Measurements from ENCODE around the gene TRAF4. TPM values are rescaled to one million over a fixed set of nuclear protein-coding genes. Genes with fewer than 3 reads are reported as not detected.

The TRAF4 gene
- 100 to 1,000 TPM in 1 of 2 donors, 10 to 100 TPM in 1; 88.3 to 168 TPM for total RNA-seq

- peak within 1 kb of the TSS; percentile 86 to 90 for H3K27ac Mint-ChIP-seq
- no peaks in the 10 kb centered on the region for H3K9me3 Mint-ChIP-seq
- DNase-seq (ENCODE audit: low spot score in 2 of 2) (peak; percentile 80 to 81), ATAC-seq (peak; percentile 87 to 89)
- peaks cover 28 to 32% of the 10 kb centered on the region in 2 donors for H3K36me3 Mint-ChIP-seq
Observed at GRCh38 chr17:28743243-28744103, at the start of gene TRAF4. Gene TRAF4 (plus strand): TSS chr17:28744011. CDS start chr17:28744113, 102 bp downstream.

GRCh38 chr17:28698253-28698941 is 45.4 kb upstream of the TRAF4 start:
- H3K27ac Mint-ChIP-seq, result peak overlapping the region; percentile 63 to 67
- DNase-seq (ENCODE audit: low spot score in 2 of 2) (no peak), ATAC-seq (peak in 1 of 2 donors; percentile 17)
- no peaks in the 10 kb centered on the region for H3K9me3 Mint-ChIP-seq
- peaks cover 9 to 13% of the 10 kb centered on the region in 2 donors for H3K36me3 Mint-ChIP-seq

GRCh38 chr17:28700278-28700677 is 43.5 kb upstream of the TRAF4 start:
- H3K36me3 Mint-ChIP-seq, result peaks cover 0 to 9% of the 10 kb centered on the region in 2 donors
- peak overlapping the region in 1 of 2 donors; percentile 91 for H3K27ac Mint-ChIP-seq
- no peaks in the 10 kb centered on the region for H3K9me3 Mint-ChIP-seq
- ATAC-seq (no peak), DNase-seq (ENCODE audit: low spot score in 2 of 2) (no peak)

- DNase-seq (ENCODE audit: low spot score in 2 of 2), result no peak
- Mint-ChIP-seq H3K9me3 (no peaks in the 10 kb centered on the region), H3K36me3 (peaks cover 0 to 4% of the 10 kb centered on the region in 2 donors), H3K27ac (peak overlapping the region; percentile 13 to 50)
- no peak for ATAC-seq
Observed at GRCh38 chr17:28700830-28701492, 42.9 kb upstream of the TRAF4 start.

- DNase-seq (ENCODE audit: low spot score in 2 of 2), result no peak
- H3K36me3 Mint-ChIP-seq, result peaks cover 1 to 4% of the 10 kb centered on the region in 2 donors
- H3K27ac Mint-ChIP-seq, result peak overlapping the region; percentile 22 to 66
Observed at GRCh38 chr17:28702026-28702751, 41.6 kb upstream of the TRAF4 start.

GRCh38 chr17:28702752-28703150 is 41.1 kb upstream of the TRAF4 start:
- ATAC-seq (no peak), DNase-seq (ENCODE audit: low spot score in 2 of 2) (no peak)
- peak overlapping the region; percentile 22 to 66 for H3K27ac Mint-ChIP-seq
- no peaks in the 10 kb centered on the region for H3K9me3 Mint-ChIP-seq
- peaks cover 4 to 5% of the 10 kb centered on the region in 2 donors for H3K36me3 Mint-ChIP-seq

More at GRCh38 chr17:28702026-28702751, 41.6 kb upstream of the TRAF4 start:
- H3K9me3 Mint-ChIP-seq, result no peaks in the 10 kb centered on the region
- ATAC-seq, result no peak

- peak overlapping the region; percentile 0 to 74 for H3K27ac Mint-ChIP-seq
- no peaks in the 10 kb centered on the region for H3K9me3 Mint-ChIP-seq
- DNase-seq (ENCODE audit: low spot score in 2 of 2), result no peak
- peaks cover 4 to 5% of the 10 kb centered on the region in 2 donors for H3K36me3 Mint-ChIP-seq
- no peak for ATAC-seq
Observed at GRCh38 chr17:28703552-28704218, 40.1 kb upstream of the TRAF4 start.

GRCh38 chr17:28704219-28704858 is 39.5 kb upstream of the TRAF4 start:
- ATAC-seq (no peak), DNase-seq (ENCODE audit: low spot score in 2 of 2) (no peak)
- H3K27ac Mint-ChIP-seq, result peak overlapping the region; percentile 0 to 74
- H3K9me3 Mint-ChIP-seq, result no peaks in the 10 kb centered on the region
- H3K36me3 Mint-ChIP-seq, result peaks cover 4 to 5% of the 10 kb centered on the region in 2 donors

- Mint-ChIP-seq H3K9me3 (no peaks in the 10 kb centered on the region), H3K36me3 (peaks cover under 1 to 5% of the 10 kb centered on the region in 2 donors), H3K27ac (peak overlapping the region; percentile 74 to 75)
- ATAC-seq, result peak in 1 of 2 donors; percentile 25
- DNase-seq (ENCODE audit: low spot score in 2 of 2), result no peak
Observed at GRCh38 chr17:28705074-28705659, 38.6 kb upstream of the TRAF4 start.

- Mint-ChIP-seq H3K36me3 (peaks cover 0 to 5% of the 10 kb centered on the region in 2 donors), H3K27ac (peak overlapping the region; percentile 74 to 75), H3K9me3 (no peaks in the 10 kb centered on the region)
- DNase-seq (ENCODE audit: low spot score in 2 of 2) (no peak), ATAC-seq (peak in 1 of 2 donors; percentile 7)
Observed at GRCh38 chr17:28705728-28706334, 38.0 kb upstream of the TRAF4 start.

- ATAC-seq (no peak), DNase-seq (ENCODE audit: low spot score in 2 of 2) (no peak)
- H3K36me3 Mint-ChIP-seq, result peaks cover 0 to 5% of the 10 kb centered on the region in 2 donors
- H3K27ac Mint-ChIP-seq, result peak overlapping the region in 1 of 2 donors; percentile 74
- no peaks in the 10 kb centered on the region for H3K9me3 Mint-ChIP-seq
Observed at GRCh38 chr17:28706471-28707338, 37.1 kb upstream of the TRAF4 start.

- no peak for DNase-seq (ENCODE audit: low spot score in 2 of 2)
- Mint-ChIP-seq H3K36me3 (peaks cover 0 to 5% of the 10 kb centered on the region in 2 donors), H3K27ac (peak overlapping the region in 1 of 2 donors; percentile 48), H3K9me3 (no peaks in the 10 kb centered on the region)
- ATAC-seq, result no peak
Observed at GRCh38 chr17:28707339-28707720, 36.5 kb upstream of the TRAF4 start.

- DNase-seq (ENCODE audit: low spot score in 2 of 2) (peak; percentile 86 to 98), ATAC-seq (peak; percentile 89 to 92)
- Mint-ChIP-seq H3K27ac (peak overlapping the region; percentile 96 to 98), H3K36me3 (peaks cover 0 to 5% of the 10 kb centered on the region in 2 donors), H3K9me3 (no peaks in the 10 kb centered on the region)
Observed at GRCh38 chr17:28710861-28711722, 32.7 kb upstream of the TRAF4 start.

Measured in activated naive CD4-positive, alpha-beta T cell treated with anti-CD3 and anti-CD28 coated beads, Interleukin-2, amount 50 U/mL, for 72 hours (primary cell).